WTC11 (cell line): ENCODE results near the gene NSDHL. TPM values are rescaled to one million over a fixed set of nuclear protein-coding genes. Genes with fewer than 3 reads are reported as not detected.

ENCODE experiments used
- GTF2I ChIP-seq: fragments of 250-450 bp; sonication (Bioruptor Pico); conservative IDR thresholded peaks from 2 replicates; pipeline ENCODE4 v1.4.0; 2021; ENCODE audit warnings: mild to moderate bottlenecking
- JUN ChIP-seq: sonication (generic); formaldehyde crosslinking; IDR thresholded peaks from 2 replicates; pipeline ENCODE4 v1.8.0; 2023; ENCODE audit warnings: mild to moderate bottlenecking, missing genetic modification reagents
- RORB ChIP-seq: fragments of 250-450 bp; sonication (Bioruptor Pico); IDR thresholded peaks from 2 replicates; pipeline ENCODE4 v1.9.0; 2021; ENCODE audit warnings: mild to moderate bottlenecking
- SMAD3 ChIP-seq: sonication (generic); formaldehyde crosslinking; IDR thresholded peaks from 2 replicates; pipeline ENCODE4 v1.8.0; 2022; ENCODE audit warnings: missing genetic modification reagents, mild to moderate bottlenecking, borderline replicate concordance
- SMAD4 ChIP-seq: sonication (generic); formaldehyde crosslinking; IDR thresholded peaks from 2 replicates; pipeline ENCODE4 v1.8.0; 2022; ENCODE audit warnings: mild to moderate bottlenecking, missing genetic modification reagents
- ZNF232 ChIP-seq: sonication (generic); formaldehyde crosslinking; IDR thresholded peaks from 2 replicates; pipeline ENCODE4 v1.8.0; 2022; ENCODE audit warnings: mild to moderate bottlenecking, missing genetic modification reagents
- ZNF532 ChIP-seq: fragments of 250-450 bp; sonication (Bioruptor Pico); IDR thresholded peaks from 2 replicates; pipeline ENCODE4 v1.9.0; 2021; ENCODE audit warnings: mild to moderate bottlenecking, borderline replicate concordance
- total RNA-seq: library from RNA; stranded (reverse); gene quantifications from 3 replicates; pipeline ENCODE4 v1.2.3, GENCODE V29; 2021

NSDHL gene
- total RNA-seq, 1 experiment from 2014 or later: 22.5 TPM

- no peak for TF ChIP-seq ZNF532 (CRISPR knock-in tag)
- TF ChIP-seq JUN (CRISPR knock-in tag): no peak
- no peak for TF ChIP-seq ZNF232
- no peak for TF ChIP-seq SMAD3
- TF ChIP-seq SMAD4 (CRISPR knock-in tag): no peak
- TF ChIP-seq GTF2I (CRISPR knock-in tag): no peak
- no peak for TF ChIP-seq RORB
Observed at GRCh38 chrX:152918707-152919106, 87.8 kb downstream of the NSDHL start (continued).

Other genes starting within 250 kb of the NSDHL start
- gene GABRQ, start 193.2 kb upstream of the NSDHL start, total RNA-seq: 8.6 to 9.1 TPM (median 8.8 TPM) in 3 replicates
- 0.80 to 1.8 TPM (median 1.1 TPM) in 3 replicates for gene MAGEA3, start 132.3 kb upstream of the NSDHL start, total RNA-seq
- not detected in 3 replicates for gene CSAG2, start 121.8 kb upstream of the NSDHL start, total RNA-seq
- gene MAGEA2B, start 116.4 kb upstream of the NSDHL start, total RNA-seq: 12.3 to 13.8 TPM (median 13.7 TPM) in 3 replicates
- 0.33 to 1.8 TPM (median 1.5 TPM) in 3 replicates for gene CSAG1, start 97.3 kb upstream of the NSDHL start, total RNA-seq
- gene MAGEA12, start 97.3 kb upstream of the NSDHL start, total RNA-seq: 0.57 to 1.3 TPM (median 1.2 TPM) in 3 replicates
- gene MAGEA2, start 77.2 kb upstream of the NSDHL start, total RNA-seq: 6.7 to 14.0 TPM (median 9.2 TPM) in 3 replicates
- gene CSAG3, start 71.8 kb upstream of the NSDHL start, total RNA-seq: 13.0 to 14.1 TPM (median 13.2 TPM) in 3 replicates
- 0.30 to 1.0 TPM (median 0.60 TPM) in 3 replicates for gene MAGEA6, start 61.4 kb upstream of the NSDHL start, total RNA-seq
- gene CETN2, start 306 bp upstream of the NSDHL start, total RNA-seq: 20.4 to 21.7 TPM (median 20.5 TPM) in 3 replicates
- 8.2 to 10.9 TPM (median 10.3 TPM) in 3 replicates for gene ZNF185, start 67.0 kb downstream of the NSDHL start, total RNA-seq
- 0.13 to 0.27 TPM (median 0.25 TPM) in 3 replicates for gene PNMA5, start 163.1 kb downstream of the NSDHL start, total RNA-seq
- gene PNMA3, start 225.4 kb downstream of the NSDHL start, total RNA-seq: 3.7 to 6.5 TPM (median 5.8 TPM) in 3 replicates
- gene PNMA6A, start 241.4 kb downstream of the NSDHL start, total RNA-seq: 4.4 to 5.1 TPM (median 4.5 TPM) in 3 replicates